Measurements from ENCODE around the gene GBE1.

DNA sequence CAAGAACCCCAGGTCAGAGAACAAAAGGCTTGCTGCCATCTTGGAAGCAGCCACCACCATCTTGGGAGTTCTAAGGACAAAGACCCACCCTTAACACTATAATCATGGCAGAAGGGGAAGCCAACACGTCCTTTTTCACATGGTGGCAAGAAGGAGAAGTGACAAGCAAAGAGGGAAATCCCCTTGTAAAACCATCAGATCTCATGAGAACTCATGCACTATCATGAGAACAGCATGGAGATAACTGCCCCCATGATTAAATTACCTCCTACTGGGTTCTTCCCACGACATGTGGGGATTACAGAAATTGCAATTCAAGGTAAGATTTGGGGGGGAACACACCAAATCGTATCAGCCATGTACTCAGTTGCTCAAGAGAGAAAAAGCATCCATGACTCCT is 21.1 kb upstream of the GBE1 start:
- TF ChIP-seq BMI1 (IDR thresholded peaks at IDR 0.05; ENCODE audit: low read length) (no peak), TEAD4 (IDR thresholded peaks at IDR 0.05; ENCODE audit: low read length) (no peak), TEAD4 (CRISPR knock-in tag; IDR thresholded peaks at IDR 0.05; ENCODE audit: borderline replicate concordance) (no peak), U2AF2 (optimal IDR thresholded peaks at IDR 0.05; ENCODE audit: low read depth, low read length) (no peak), NR4A1 (CRISPR knock-in tag; IDR thresholded peaks at IDR 0.05) (no peak), NR4A1 (tag; IDR thresholded peaks at IDR 0.05) (no peak)
- TF ChIP-seq, protein P1, sequence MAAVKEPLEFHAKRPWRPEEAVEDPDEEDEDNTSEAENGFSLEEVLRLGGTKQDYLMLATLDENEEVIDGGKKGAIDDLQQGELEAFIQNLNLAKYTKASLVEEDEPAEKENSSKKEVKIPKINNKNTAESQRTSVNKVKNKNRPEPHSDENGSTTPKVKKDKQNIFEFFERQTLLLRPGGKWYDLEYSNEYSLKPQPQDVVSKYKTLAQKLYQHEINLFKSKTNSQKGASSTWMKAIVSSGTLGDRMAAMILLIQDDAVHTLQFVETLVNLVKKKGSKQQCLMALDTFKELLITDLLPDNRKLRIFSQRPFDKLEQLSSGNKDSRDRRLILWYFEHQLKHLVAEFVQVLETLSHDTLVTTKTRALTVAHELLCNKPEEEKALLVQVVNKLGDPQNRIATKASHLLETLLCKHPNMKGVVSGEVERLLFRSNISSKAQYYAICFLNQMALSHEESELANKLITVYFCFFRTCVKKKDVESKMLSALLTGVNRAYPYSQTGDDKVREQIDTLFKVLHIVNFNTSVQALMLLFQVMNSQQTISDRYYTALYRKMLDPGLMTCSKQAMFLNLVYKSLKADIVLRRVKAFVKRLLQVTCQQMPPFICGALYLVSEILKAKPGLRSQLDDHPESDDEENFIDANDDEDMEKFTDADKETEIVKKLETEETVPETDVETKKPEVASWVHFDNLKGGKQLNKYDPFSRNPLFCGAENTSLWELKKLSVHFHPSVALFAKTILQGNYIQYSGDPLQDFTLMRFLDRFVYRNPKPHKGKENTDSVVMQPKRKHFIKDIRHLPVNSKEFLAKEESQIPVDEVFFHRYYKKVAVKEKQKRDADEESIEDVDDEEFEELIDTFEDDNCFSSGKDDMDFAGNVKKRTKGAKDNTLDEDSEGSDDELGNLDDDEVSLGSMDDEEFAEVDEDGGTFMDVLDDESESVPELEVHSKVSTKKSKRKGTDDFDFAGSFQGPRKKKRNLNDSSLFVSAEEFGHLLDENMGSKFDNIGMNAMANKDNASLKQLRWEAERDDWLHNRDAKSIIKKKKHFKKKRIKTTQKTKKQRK (IDR thresholded peaks at IDR 0.05; ENCODE audit: borderline replicate concordance, low read depth, low read length), result no peak
